Measurements from ENCODE around the gene RBPJL. TPM values are rescaled to one million over a fixed set of nuclear protein-coding genes. Genes with fewer than 3 reads are reported as not detected.
"Not testable (repeated sequence)": the region's sequence is repeated elsewhere in the genome, so short reads cannot be mapped to it uniquely, and the experiment has no call there.

RBPJL gene
- total RNA-seq, 1 donor from 2014 or later: not detected

GRCh38 chr20:45342855-45343531, 36.4 kb downstream of the RBPJL start:
- DNase-seq: no peak

GRCh38 chr20:45343532-45344167, 37.0 kb downstream of the RBPJL start:
- DNase-seq: no peak

GRCh38 chr20:45344168-45344860, 37.7 kb downstream of the RBPJL start:
- peak; percentile 91 for DNase-seq

GRCh38 chr20:45345104-45345936, 38.7 kb downstream of the RBPJL start:
- peak; percentile 33 for DNase-seq

- DNase-seq: peak; percentile 27
Observed at GRCh38 chr20:45346291-45346718, 39.7 kb downstream of the RBPJL start.

- no peak for DNase-seq
Observed at GRCh38 chr20:45346851-45347250, 40.2 kb downstream of the RBPJL start.

GRCh38 chr20:45347297-45347935, 40.8 kb downstream of the RBPJL start:
- peak; percentile 20 for DNase-seq

GRCh38 chr20:45347936-45348778, 41.5 kb downstream of the RBPJL start, which contains the start of gene SDC4:
TSS of gene SDC4 (minus strand) at chr20:45348424. CDS start at chr20:45348384, 40 bp downstream.
- DNase-seq: peak; percentile 69

GRCh38 chr20:45350217-45350616, 43.6 kb downstream of the RBPJL start:
- DNase-seq: no peak

- not testable (repeated sequence) for DNase-seq
Observed at GRCh38 chr20:45350795-45351194, 44.2 kb downstream of the RBPJL start.

- no peak for DNase-seq
Observed at GRCh38 chr20:45352729-45353128, 46.1 kb downstream of the RBPJL start.

GRCh38 chr20:45353746-45354145, 47.1 kb downstream of the RBPJL start:
- no peak for DNase-seq

- DNase-seq: no peak
Observed at GRCh38 chr20:45354423-45355208, 48.0 kb downstream of the RBPJL start.

- peak; percentile 40 for DNase-seq
Observed at GRCh38 chr20:45355209-45356084, 48.8 kb downstream of the RBPJL start.

GRCh38 chr20:45358282-45359068, 51.8 kb downstream of the RBPJL start:
- peak; percentile 91 for DNase-seq

GRCh38 chr20:45359069-45359405, 52.4 kb downstream of the RBPJL start:
- peak; percentile 51 for DNase-seq

GRCh38 chr20:45359406-45360148, 52.9 kb downstream of the RBPJL start:
- peak; percentile 78 for DNase-seq

GRCh38 chr20:45361793-45362192, 55.2 kb downstream of the RBPJL start:
- DNase-seq: no peak

Data from dermis blood vessel endothelial cell (primary cell).